Endothelial cell of umbilical vein (primary cell): ENCODE measurements around the gene KSR1. TPM values are rescaled to one million over a fixed set of nuclear protein-coding genes. Genes with fewer than 3 reads are reported as not detected.
"Not testable (repeated sequence)": the region's sequence is repeated elsewhere in the genome, so short reads cannot be mapped to it uniquely, and the experiment has no call there.

Source experiments
- BruUV-seq: library from RNA; stranded (reverse); fragments of 400-500 nt; replicated peaks from 2 replicates; lab custom pipeline; 2021; lab: Mats Ljungman, UMichigan
- CTCF ChIA-PET: fragments of 300-600, 350-600 bp; sonication (Branson Sonifier 250); formaldehyde crosslinking; loops from one replicate; lab custom pipeline; 2021; ENCODE audit warnings: antibody characterized with exemption, inconsistent platforms; lab: Charles Lee
- POLR2A ChIA-PET: fragments of 300-600, 350-600 bp; sonication (Branson Sonifier 250); formaldehyde crosslinking; loops from one replicate; lab custom pipeline; 2021; ENCODE audit warnings: antibody characterized with exemption, inconsistent platforms; lab: Charles Lee
- DNase-seq: peaks from one replicate; pipeline ENCODE4 v3.0.0-alpha.2; 2011; ENCODE audit warnings: low read depth, low spot score
- FAIRE-seq: peaks from 2 replicates; lab custom pipeline; 2011; peaks lifted over from hg19 to GRCh38; lab: Jason Lieb, UNC
- H2AFZ ChIP-seq: 2 replicates; pipeline ENCODE4 v1.6.0; 2012; ENCODE audit warnings: low read depth, low read length, control low read depth, inconsistent platforms
- H3K27ac ChIP-seq: 2 replicates; pipeline ENCODE4 v1.5.1; 2011; ENCODE audit warnings: low read depth, mild to moderate bottlenecking, control low read depth, low read length, moderate library complexity; ENCODE audit not compliant: insufficient read depth
- H3K27me3 ChIP-seq, 2 experiments: 2 replicates each; pipeline versions ENCODE4 v1.6.0 to v1.6.1; 2011; ENCODE audit warnings: low read length in 2 of 2, mixed read lengths in 1 of 2; ENCODE audit not compliant: control insufficient read depth in 2 of 2, insufficient read depth in 2 of 2
- H3K36me3 ChIP-seq, 2 experiments: 2 replicates in 1 of 2; 3 replicates in 1 of 2; pipeline ENCODE4 v1.5.1; 2011; ENCODE audit warnings: low read length in 2 of 2, mild to moderate bottlenecking in 1 of 2, moderate library complexity in 1 of 2; ENCODE audit not compliant: control insufficient read depth in 2 of 2, insufficient read depth in 2 of 2; ENCODE audit errors: extremely low read depth in 1 of 2
- H3K4me1 ChIP-seq: 3 replicates; pipeline ENCODE4 v1.5.1; 2011; ENCODE audit warnings: mild to moderate bottlenecking, low read length; ENCODE audit not compliant: control insufficient read depth, insufficient read depth; ENCODE audit errors: extremely low read depth
- H3K4me2 ChIP-seq: 2 replicates; pipeline ENCODE4 v1.6.1; 2011; ENCODE audit warnings: low read length, control low read depth, mixed read lengths; ENCODE audit not compliant: insufficient read depth
- H3K4me3 ChIP-seq, 3 experiments: fragments of 200-600 bp in 1 of 3; sonication (generic), shearing (Covaris generic) in 1 of 3; replicated peaks in 1 of 3; 2 replicates each; pipeline ENCODE4 v1.5.1; 2011 to 2016; ENCODE audit warnings: control low read depth in 3 of 3, low read length in 3 of 3, mild to moderate bottlenecking in 2 of 3, inconsistent platforms in 1 of 3, low read depth in 1 of 3, moderate library complexity in 1 of 3; ENCODE audit not compliant: insufficient read depth in 1 of 3
- H3K79me2 ChIP-seq: 2 replicates; pipeline ENCODE4 v1.6.0; 2012; ENCODE audit warnings: low read length, inconsistent platforms; ENCODE audit not compliant: control insufficient read depth, insufficient read depth
- H3K9ac ChIP-seq: replicated peaks from 2 replicates; pipeline ENCODE3; 2011; ENCODE audit warnings: low read length, control low read depth; ENCODE audit not compliant: insufficient read depth; ENCODE audit errors: extremely low read depth
- H3K9me1 ChIP-seq: replicated peaks from 3 replicates; pipeline ENCODE4 v1.6.0; 2011; ENCODE audit warnings: mild to moderate bottlenecking, low read length; ENCODE audit not compliant: control insufficient read depth, insufficient read depth; ENCODE audit errors: extremely low read depth
- H3K9me3 ChIP-seq: replicated peaks from 2 replicates; pipeline ENCODE4 v1.5.1; 2012; ENCODE audit warnings: low read length, inconsistent platforms; ENCODE audit not compliant: control insufficient read depth, insufficient read depth
- H4K20me1 ChIP-seq: replicated peaks from 2 replicates; pipeline ENCODE3; 2011; ENCODE audit warnings: mild to moderate bottlenecking, low read length; ENCODE audit not compliant: control insufficient read depth, insufficient read depth; ENCODE audit errors: extremely low read depth
- CTCF ChIP-seq, 2 donors: IDR thresholded peaks; 1 replicate in 1 of 2; 2 replicates in 1 of 2; pipeline ENCODE4 v1.5.1; 2011; ENCODE audit warnings: low read length in 2 of 2, mild to moderate bottlenecking in 2 of 2, moderate library complexity in 2 of 2, control low read depth in 1 of 2, inconsistent platforms in 1 of 2, low read depth in 1 of 2; ENCODE audit not compliant: insufficient read depth in 1 of 2; ENCODE audit errors: extremely low read depth in 1 of 2
- EZH2 ChIP-seq: IDR thresholded peaks from 2 replicates; pipeline ENCODE4 v1.6.1; 2012; ENCODE audit warnings: borderline replicate concordance, low read depth, mild to moderate bottlenecking, moderate library complexity, low read length, inconsistent platforms; ENCODE audit not compliant: severe bottlenecking
- FOS ChIP-seq: IDR thresholded peaks from 2 replicates; pipeline ENCODE4 v1.6.1; 2011; ENCODE audit warnings: mild to moderate bottlenecking, low read length, moderate library complexity, borderline replicate concordance; ENCODE audit not compliant: insufficient read depth
- GATA2 ChIP-seq: IDR thresholded peaks from 2 replicates; pipeline ENCODE4 v1.7.0; 2011; ENCODE audit warnings: low read depth, mild to moderate bottlenecking, moderate library complexity, mixed read lengths, low read length; ENCODE audit not compliant: insufficient read length, insufficient read depth
- JUN ChIP-seq: IDR thresholded peaks from 2 replicates; pipeline ENCODE4 v1.6.1; 2011; ENCODE audit warnings: borderline replicate concordance, low read depth; ENCODE audit not compliant: insufficient read length, insufficient read depth
- MAX ChIP-seq: IDR thresholded peaks from 2 replicates; pipeline ENCODE4 v1.6.1; 2011; ENCODE audit not compliant: insufficient read depth, insufficient read length
- MYC ChIP-seq: IDR thresholded peaks from one replicate; pipeline ENCODE4 v1.6.1; 2011; ENCODE audit warnings: mild to moderate bottlenecking, low read depth, low read length
- POLR2A ChIP-seq: IDR thresholded peaks from 2 replicates; pipeline ENCODE4 v1.6.1; 2012; ENCODE audit warnings: low read depth, mild to moderate bottlenecking, control low read depth, low read length
- POLR2AphosphoS5 ChIP-seq: IDR thresholded peaks from 2 replicates; pipeline ENCODE4 v1.6.1; 2012; ENCODE audit warnings: low read depth, mild to moderate bottlenecking, control low read depth, low read length, moderate library complexity; ENCODE audit not compliant: insufficient read depth
- dilution Hi-C: fragments of 300-500 bp; cut with MboI; formaldehyde crosslinking; loops from one replicate; pipeline ENCODE4 v1.15.0; 2019; ENCODE audit warnings: low sequenced_read_pairs; ENCODE audit not compliant: extremely low pct_ligation_motif_present
- intact Hi-C: fragments of 100-400 bp; cut with micrococcal nuclease; formaldehyde crosslinking; loops from one replicate; pipeline ENCODE4 v1.10.0; 2022
- polyA plus RNA-seq, 4 experiments: library from polyadenylated mRNA; depleted of rRNA in 3 of 4; stranded (reverse) in 3 of 4; unstranded in 1 of 4; fragments of >200 nt; gene quantifications; 2 replicates each; pipeline versions ENCODE4 v1.2.1 to v1.2.3, GENCODE V29; 2011 to 2012; ENCODE audit warnings: missing spikeins in 1 of 4
- total RNA-seq: library from RNA; stranded (reverse); gene quantifications from 2 replicates; pipeline ENCODE4 v1.2.3, GENCODE V29; 2021

KSR1 gene
- total and polyA plus RNA-seq, 2 donors (not counting 3 experiments of a cell fraction or from before 2014, with no cell fraction given) = 35.4 to 80.2 TPM

- H4K20me1 ChIP-seq = no peaks in the 10 kb centered on the region
- H3K9ac ChIP-seq = no peak overlapping the region
- ChIA-PET CTCF (interaction anchor here (1.6 kb wide), 1 partner anchor 18 kb away, joined by 4 read pairs; no protein-coding TSS in a partner anchor), POLR2A (no interaction called here)
- no peaks in the 10 kb centered on the region for H3K9me1 ChIP-seq
- TF ChIP-seq POLR2AphosphoS5 (no peak), MYC (no peak), GATA2 (no peak), JUN (no peak), FOS (no peak), CTCF (IDR thresholded peaks at IDR 0.05; ENCODE audit: extremely low read depth in 1 of 2, insufficient read depth in 1 of 2, low read depth in 1 of 2, low read length in 2 of 2) (no peak), MAX (no peak), POLR2A (no peak), EZH2 (no peak)
- no peaks in the 10 kb centered on the region for H3K9me3 ChIP-seq
- no peak overlapping the region for H3K4me3 ChIP-seq
- no peak overlapping the region for H3K27ac ChIP-seq
- no peak overlapping the region for H3K4me2 ChIP-seq
- no peaks in the 10 kb centered on the region for H3K4me1 ChIP-seq
- no peaks in the 10 kb centered on the region for H3K27me3 ChIP-seq
- H3K36me3 ChIP-seq = no peaks in the 10 kb centered on the region
- peaks cover 4% of the 10 kb centered on the region for H3K79me2 ChIP-seq
- DNase-seq = no peak
- H2AFZ ChIP-seq = no peak overlapping the region
- no TSS peak for BruUV-seq
- intact Hi-C loops (no loop called here), dilution Hi-C loops (no loop called here)
- FAIRE-seq = no peak
Measured at GRCh38 chr17:27499451-27500265, 43.4 kb downstream of the KSR1 start.

- intact Hi-C loops, dilution Hi-C loops: not testable (repeated sequence)
- CTCF ChIA-PET = interaction anchor here (0.6 kb wide), 2 partner anchors 14 to 35 kb away, joined by 4 read pairs; no protein-coding TSS in a partner anchor
Measured at GRCh38 chr17:27501338-27501737, 45.1 kb downstream of the KSR1 start.

More at GRCh38 chr17:27501338-27501737, 45.1 kb downstream of the KSR1 start:
- BruUV-seq, H4K20me1 ChIP-seq, POLR2A ChIA-PET, FAIRE-seq, H3K9me1 ChIP-seq, H3K27me3 ChIP-seq, H3K4me2 ChIP-seq, H3K9me3 ChIP-seq, H3K4me3 ChIP-seq, DNase-seq, H3K9ac ChIP-seq, H2AFZ ChIP-seq, H3K4me1 ChIP-seq, H3K27ac ChIP-seq, H3K79me2 ChIP-seq, H3K36me3 ChIP-seq: not testable (repeated sequence)
